Measurements from ENCODE around the gene CKAP2L.

Gene CKAP2L

GRCh38 chr2:112762276-112762675 is 2.1 kb downstream of the CKAP2L start:
- TF ChIP-seq ZNF274 (IDR thresholded peaks at IDR 0.05; ENCODE audit: low read depth, low read length), result no peak

GRCh38 chr2:112760149-112760548 is 4.3 kb downstream of the CKAP2L start:
- no peak overlapping the region for H3K4me3 ChIP-seq (ENCODE audit: low read length)
- no peak for TF ChIP-seq ZNF274 (IDR thresholded peaks at IDR 0.05; ENCODE audit: low read depth, low read length)

More at GRCh38 chr2:112762276-112762675, 2.1 kb downstream of the CKAP2L start:
- H3K4me3 ChIP-seq (ENCODE audit: low read length), result no peak overlapping the region

- no peak overlapping the region for H3K4me3 ChIP-seq (ENCODE audit: low read length)
- no peak for TF ChIP-seq ZNF274 (IDR thresholded peaks at IDR 0.05; ENCODE audit: low read depth, low read length)
These were observed 5.7 kb downstream of the CKAP2L start for GRCh38 chr2:112758711-112759110.

- TF ChIP-seq ZNF274 (IDR thresholded peaks at IDR 0.05; ENCODE audit: low read depth, low read length), result no peak
- no peak overlapping the region for H3K4me3 ChIP-seq (ENCODE audit: low read length)
These were observed 7.1 kb downstream of the CKAP2L start for GRCh38 chr2:112757265-112757664.

DNA sequence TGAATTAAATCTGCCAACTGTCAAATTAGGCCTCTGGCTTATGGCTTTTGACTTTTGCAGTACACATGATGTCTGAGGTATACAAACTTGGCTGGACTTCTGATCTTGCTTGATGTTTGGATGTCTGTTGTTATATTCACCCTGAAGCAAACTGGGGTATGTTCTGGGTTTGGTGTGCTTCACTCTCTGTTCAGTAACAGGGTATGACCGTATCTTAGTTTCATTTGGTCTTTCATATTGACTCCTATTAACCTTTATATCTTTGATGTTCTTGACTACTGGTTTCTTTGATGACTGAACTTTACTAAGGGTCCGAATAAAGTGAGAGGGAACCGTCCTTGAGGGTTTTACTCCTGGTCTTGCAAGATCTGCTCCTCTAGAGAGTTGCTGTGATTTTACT is 8.2 kb downstream of the CKAP2L start:
- no peak for TF ChIP-seq ZNF274 (IDR thresholded peaks at IDR 0.05; ENCODE audit: low read depth, low read length)
- H3K4me3 ChIP-seq (ENCODE audit: low read length), result no peak overlapping the region

DNA sequence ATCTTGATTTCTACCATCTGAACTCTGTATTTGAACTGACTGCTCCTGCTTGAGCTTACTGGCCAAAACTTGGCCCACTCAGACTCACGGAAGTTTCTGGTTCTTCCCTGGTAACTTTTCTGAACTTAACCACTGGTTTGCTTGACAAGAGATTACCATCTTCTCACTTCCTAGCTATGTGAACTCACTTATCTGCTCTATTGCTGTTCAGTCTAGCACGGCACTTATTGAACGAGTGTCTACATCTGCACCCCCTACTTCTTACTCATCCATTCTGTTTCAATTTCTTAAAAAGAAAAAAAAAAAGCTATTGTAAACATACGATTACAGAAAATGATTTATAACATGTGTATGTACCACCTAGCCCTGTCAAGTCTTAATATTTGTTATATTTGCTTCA is 9.0 kb downstream of the CKAP2L start:
- no peak overlapping the region for H3K4me3 ChIP-seq (ENCODE audit: low read length)
- no peak for TF ChIP-seq ZNF274 (IDR thresholded peaks at IDR 0.05; ENCODE audit: low read depth, low read length)

DNA sequence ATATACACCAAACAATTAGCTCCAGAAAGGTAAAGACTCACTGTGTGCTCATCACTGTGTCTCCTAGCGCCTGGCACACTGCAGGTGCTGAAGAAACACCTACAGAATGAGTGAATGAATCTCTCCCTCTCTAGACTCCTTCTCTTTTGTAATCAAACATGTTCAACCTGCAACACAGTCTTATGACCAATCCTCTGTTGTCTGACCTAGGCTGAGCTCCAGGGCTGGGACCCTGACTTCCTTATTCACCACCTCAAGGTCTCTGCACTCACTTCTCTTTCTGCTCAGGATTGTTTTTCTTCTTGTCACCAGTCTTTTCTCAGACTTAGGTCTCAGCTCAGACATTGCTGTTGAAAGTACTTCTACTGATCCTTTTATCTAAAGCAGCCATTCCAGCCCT is 9.8 kb downstream of the CKAP2L start:
- TF ChIP-seq ZNF274 (IDR thresholded peaks at IDR 0.05; ENCODE audit: low read depth, low read length), result no peak
- no peak overlapping the region for H3K4me3 ChIP-seq (ENCODE audit: low read length)

DNA sequence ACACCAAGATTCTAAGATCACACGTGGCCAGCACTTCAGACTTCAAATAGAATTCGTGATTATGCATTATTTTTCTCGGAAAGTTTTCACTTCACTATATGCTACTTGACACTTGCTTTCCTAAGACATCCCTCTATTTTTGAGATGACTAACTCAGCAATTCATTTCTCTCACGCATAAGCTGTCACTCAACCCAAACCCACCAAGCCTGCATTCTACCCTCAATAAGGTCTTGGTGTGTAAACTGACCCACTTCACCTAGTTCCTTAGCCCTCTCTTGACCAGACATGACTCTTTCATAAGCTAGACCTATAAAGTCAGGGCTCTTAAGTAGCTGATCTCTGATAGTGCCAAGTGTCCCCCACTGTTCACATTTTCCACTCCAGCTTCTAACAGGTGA is 11.7 kb downstream of the CKAP2L start:
- no peak for TF ChIP-seq ZNF274 (IDR thresholded peaks at IDR 0.05; ENCODE audit: low read depth, low read length)
- no peak overlapping the region for H3K4me3 ChIP-seq (ENCODE audit: low read length)

DNA sequence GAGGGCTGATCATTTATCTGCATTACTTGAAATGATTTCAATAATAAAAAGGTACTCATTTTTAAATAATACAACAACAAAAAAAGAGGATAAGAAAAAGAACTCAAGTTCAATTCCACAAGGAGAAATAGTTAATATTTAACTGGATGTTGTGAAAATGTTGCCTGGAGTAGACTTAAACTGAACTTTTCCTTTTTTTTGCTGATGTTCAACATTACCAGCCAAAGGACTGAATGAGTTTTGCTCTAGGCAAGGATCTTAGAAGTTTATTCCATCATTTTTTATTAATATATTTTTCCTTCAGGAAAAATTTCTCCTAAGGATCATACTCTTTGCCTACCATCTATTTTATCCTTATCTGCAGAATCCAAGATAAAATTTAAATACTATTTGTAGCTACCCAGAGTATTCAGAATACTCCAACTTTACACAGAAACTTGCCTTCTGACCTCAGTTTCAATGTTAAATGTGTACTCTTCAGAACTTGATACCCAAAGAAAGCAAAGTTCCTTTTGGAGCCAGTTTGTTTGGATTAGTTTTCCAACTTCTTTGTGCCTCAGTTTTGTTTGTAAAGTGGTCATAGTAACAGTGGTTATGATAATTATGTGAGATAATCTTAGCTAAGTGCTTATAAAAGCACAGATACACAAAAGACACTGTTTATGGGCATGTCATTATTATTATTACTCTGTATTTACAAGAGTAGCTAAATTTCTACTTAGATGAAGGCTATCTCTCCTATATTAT is 12.8 kb downstream of the CKAP2L start:
- H3K4me3 ChIP-seq (ENCODE audit: low read length), result no peak overlapping the region
- TF ChIP-seq ZNF274 (IDR thresholded peaks at IDR 0.05; ENCODE audit: low read depth, low read length), result no peak

- no peak for TF ChIP-seq ZNF274 (IDR thresholded peaks at IDR 0.05; ENCODE audit: low read depth, low read length)
- no peak overlapping the region for H3K4me3 ChIP-seq (ENCODE audit: low read length)
These were observed 13.9 kb downstream of the CKAP2L start for GRCh38 chr2:112750560-112750843.

DNA sequence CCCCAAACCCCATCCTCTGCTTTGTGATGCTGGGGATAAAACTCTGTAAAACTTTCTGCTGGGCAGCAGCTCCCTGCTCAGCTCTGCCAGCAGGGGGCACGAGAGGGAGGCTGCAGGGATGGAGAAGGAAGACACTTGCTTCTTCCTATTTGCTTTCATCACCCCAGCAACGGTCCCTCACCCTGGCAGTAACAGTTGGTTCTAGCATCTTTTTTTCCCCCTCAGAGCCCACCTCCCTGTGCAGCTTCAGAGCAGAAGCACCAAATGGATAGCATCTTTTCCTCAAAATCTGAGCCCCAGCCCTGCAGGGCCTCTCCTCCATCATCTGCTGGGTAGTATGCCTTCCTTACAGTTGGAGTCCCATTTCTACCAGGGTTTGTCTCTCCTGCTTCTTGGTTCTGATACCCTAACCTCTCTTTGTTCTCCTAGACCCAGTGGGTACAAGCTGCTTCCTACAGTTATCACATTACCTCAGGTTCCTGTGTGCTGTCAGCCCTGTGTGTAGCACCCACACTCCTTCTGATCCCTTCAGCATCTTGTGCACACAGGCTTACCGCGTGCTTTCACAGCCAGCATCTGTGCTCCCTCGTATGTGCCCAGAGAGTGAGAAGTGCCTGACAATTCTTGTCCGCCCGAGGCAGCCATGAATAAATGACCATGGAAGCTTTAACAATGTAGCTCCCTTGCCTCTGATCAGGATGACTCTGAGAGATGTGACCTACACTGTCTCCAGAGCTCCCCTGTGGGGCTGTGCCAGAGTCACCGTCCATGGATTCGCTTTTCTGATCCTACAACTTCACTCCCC is 14.5 kb downstream of the CKAP2L start:
- H3K4me3 ChIP-seq (ENCODE audit: low read length), result no peak overlapping the region
- TF ChIP-seq ZNF274 (IDR thresholded peaks at IDR 0.05; ENCODE audit: low read depth, low read length), result no peak

- TF ChIP-seq ZNF274 (IDR thresholded peaks at IDR 0.05; ENCODE audit: low read depth, low read length), result no peak
- no peak overlapping the region for H3K4me3 ChIP-seq (ENCODE audit: low read length)
These were observed 23.9 kb downstream of the CKAP2L start for GRCh38 chr2:112740527-112740926.

- no peak for TF ChIP-seq ZNF274 (IDR thresholded peaks at IDR 0.05; ENCODE audit: low read depth, low read length)
These were observed 26.7 kb downstream of the CKAP2L start for GRCh38 chr2:112737542-112738232.

DNA sequence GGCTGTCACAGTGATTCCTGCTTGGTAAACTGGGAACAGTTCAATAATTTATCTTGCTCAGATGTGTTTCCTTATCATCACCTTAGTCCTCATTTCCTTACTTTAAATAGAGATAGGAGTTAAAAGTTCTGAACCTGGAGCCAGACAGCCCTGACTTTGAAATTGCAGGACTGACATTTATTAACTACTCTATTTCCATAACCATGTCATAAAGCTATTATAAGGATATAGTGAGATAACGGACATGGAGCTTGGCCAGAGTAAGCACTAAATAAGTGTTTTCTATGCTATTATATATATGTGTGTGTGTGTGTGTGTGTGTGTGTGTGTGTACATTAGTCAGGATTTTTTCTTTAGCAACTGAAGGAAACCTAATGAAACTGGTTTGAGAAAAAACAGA is 30.5 kb downstream of the CKAP2L start:
- TF ChIP-seq ZNF274 (IDR thresholded peaks at IDR 0.05; ENCODE audit: low read depth, low read length), result no peak
- H3K4me3 ChIP-seq (ENCODE audit: low read length), result no peak overlapping the region

More at GRCh38 chr2:112737542-112738232, 26.7 kb downstream of the CKAP2L start:
- no peak overlapping the region for H3K4me3 ChIP-seq (ENCODE audit: low read length)

GRCh38 chr2:112733456-112733855 is 31.0 kb downstream of the CKAP2L start:
- no peak for TF ChIP-seq ZNF274 (IDR thresholded peaks at IDR 0.05; ENCODE audit: low read depth, low read length)

More at GRCh38 chr2:112733456-112733855, 31.0 kb downstream of the CKAP2L start:
- no peak overlapping the region for H3K4me3 ChIP-seq (ENCODE audit: low read length)
